OCI-LY7 (cell line): ENCODE results near the gene NAGS.

ENCODE experiments used
- EZH2phosphoT487 ChIP-seq: fragments of 200-600 bp; sonication (generic); IDR thresholded peaks from 2 replicates; pipeline ENCODE4 v1.6.1; 2018; ENCODE audit warnings: low read depth, borderline replicate concordance, mild to moderate bottlenecking, mixed run types, antibody characterized with exemption, low read length, moderate library complexity, mixed read lengths
- TF ChIP-seq, protein P1 (sequence below): fragments of 200-600 bp; sonication (generic); conservative IDR thresholded peaks from 2 replicates; pipeline ENCODE4 v1.5.1; 2014; ENCODE audit warnings: mild to moderate bottlenecking, antibody characterized with exemption, low read length, moderate library complexity, mixed read lengths

DNA sequence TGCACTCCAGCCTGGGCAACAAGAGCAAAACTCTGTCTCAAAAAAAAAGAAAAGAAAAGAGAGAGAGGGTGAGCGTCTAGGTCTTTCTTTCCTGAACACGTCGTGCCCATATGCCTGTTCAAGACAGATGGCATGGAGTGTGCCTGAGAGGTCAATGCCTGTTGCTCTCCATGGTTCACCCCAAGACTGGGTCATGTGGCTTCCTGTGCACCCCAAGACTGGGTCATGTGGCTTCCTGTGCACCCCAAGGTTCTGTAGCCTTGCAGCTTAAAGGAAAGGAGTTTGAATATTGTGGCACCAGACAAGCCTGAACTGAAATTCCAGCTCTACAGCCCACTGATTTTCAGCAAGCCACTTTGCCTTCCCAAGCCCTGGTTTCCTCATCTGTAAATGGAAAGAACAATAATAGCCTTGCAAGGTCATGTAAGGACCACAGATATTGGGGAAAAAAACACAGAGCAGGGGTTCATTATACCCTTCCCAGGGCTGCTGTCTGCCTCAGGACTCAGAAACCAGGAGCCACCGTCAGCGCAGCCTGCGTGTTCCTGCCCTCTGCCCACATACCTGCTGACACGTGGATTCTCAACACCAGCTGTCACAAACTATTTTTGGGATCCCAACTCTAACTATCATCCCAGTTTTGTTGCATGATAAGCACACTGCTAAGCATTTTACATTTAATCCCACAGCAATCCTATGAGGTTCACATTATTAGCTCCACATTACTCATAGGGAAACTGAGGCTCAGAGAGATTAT is 18.0 kb upstream of the NAGS start:
- TF ChIP-seq, protein P1, sequence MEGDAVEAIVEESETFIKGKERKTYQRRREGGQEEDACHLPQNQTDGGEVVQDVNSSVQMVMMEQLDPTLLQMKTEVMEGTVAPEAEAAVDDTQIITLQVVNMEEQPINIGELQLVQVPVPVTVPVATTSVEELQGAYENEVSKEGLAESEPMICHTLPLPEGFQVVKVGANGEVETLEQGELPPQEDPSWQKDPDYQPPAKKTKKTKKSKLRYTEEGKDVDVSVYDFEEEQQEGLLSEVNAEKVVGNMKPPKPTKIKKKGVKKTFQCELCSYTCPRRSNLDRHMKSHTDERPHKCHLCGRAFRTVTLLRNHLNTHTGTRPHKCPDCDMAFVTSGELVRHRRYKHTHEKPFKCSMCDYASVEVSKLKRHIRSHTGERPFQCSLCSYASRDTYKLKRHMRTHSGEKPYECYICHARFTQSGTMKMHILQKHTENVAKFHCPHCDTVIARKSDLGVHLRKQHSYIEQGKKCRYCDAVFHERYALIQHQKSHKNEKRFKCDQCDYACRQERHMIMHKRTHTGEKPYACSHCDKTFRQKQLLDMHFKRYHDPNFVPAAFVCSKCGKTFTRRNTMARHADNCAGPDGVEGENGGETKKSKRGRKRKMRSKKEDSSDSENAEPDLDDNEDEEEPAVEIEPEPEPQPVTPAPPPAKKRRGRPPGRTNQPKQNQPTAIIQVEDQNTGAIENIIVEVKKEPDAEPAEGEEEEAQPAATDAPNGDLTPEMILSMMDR: no peak
- TF ChIP-seq EZH2phosphoT487: no peak
